K562 (cell line): Measurements from ENCODE around the gene NR0B1. TPM values are rescaled to one million over a fixed set of nuclear protein-coding genes. Genes with fewer than 3 reads are reported as not detected.

ENCODE experiments used
- ATAC-seq: fragments of 200-7000 bp; cut with Tn5 transposase; 3 replicates; pipeline ENCODE4 v1.9.1; 2020; ENCODE audit warnings: moderate library complexity
- BruUV-seq: library from RNA; stranded (reverse); fragments of 400-500 nt; replicated peaks from 2 replicates; lab custom pipeline; 2021; lab: Mats Ljungman, UMichigan
- CTCF ChIA-PET: fragments of 300-600 bp; formaldehyde crosslinking; extraction: SDS; loops from one replicate; lab custom pipeline; 2021; ENCODE audit warnings: low intra/inter-chr PET ratio; lab: Yijun Ruan, JAX
- POLR2A ChIA-PET: fragments of 300-600, 350-650 bp; sonication (Branson Sonifier 250); formaldehyde crosslinking; extraction: SDS; loops from one replicate; lab custom pipeline; 2021; ENCODE audit warnings: antibody characterized with exemption, inconsistent platforms; lab: Yijun Ruan, JAX
- DNase-seq, 4 experiments: peaks; one replicate each; pipeline versions ENCODE4 v3.0.0 to v3.0.0-alpha.2; 2011 to 2018; ENCODE audit warnings: low spot score in 3 of 4, mixed read lengths in 3 of 4; ENCODE audit errors: extremely low read depth in 1 of 4
- FAIRE-seq: peaks from 2 replicates; lab custom pipeline; 2011; peaks lifted over from hg19 to GRCh38; lab: Jason Lieb, UNC
- H2AFZ ChIP-seq: 2 replicates; pipeline ENCODE4 v1.6.0; 2011; ENCODE audit warnings: low read depth, low read length, control low read depth, inconsistent platforms
- H3K27ac ChIP-seq: fragments of 200-600 bp; 3 replicates; pipeline ENCODE4 v1.8.0; 2011; ENCODE audit warnings: low read depth, mild to moderate bottlenecking, control low read depth, inconsistent platforms, low read length, moderate library complexity, mixed read lengths; ENCODE audit errors: extremely low read depth
- H3K27me3 ChIP-seq, 2 experiments: fragments of 300-600 bp in 1 of 2; 2 replicates in 1 of 2; 3 replicates in 1 of 2; pipeline versions ENCODE4 v1.6.0 to v1.8.0; 2011; ENCODE audit warnings: inconsistent platforms in 2 of 2, low read length in 2 of 2, mild to moderate bottlenecking in 1 of 2, mixed read lengths in 1 of 2, moderate library complexity in 1 of 2; ENCODE audit not compliant: control insufficient read depth in 2 of 2, insufficient read depth in 2 of 2
- H3K36me3 ChIP-seq: fragments of 300-600 bp; 3 replicates; pipeline ENCODE4 v1.8.0; 2011; ENCODE audit warnings: mild to moderate bottlenecking, low read length, inconsistent platforms; ENCODE audit not compliant: control insufficient read depth, insufficient read depth
- H3K4me1 ChIP-seq, 2 experiments: fragments of 200-600 bp in 1 of 2; replicated peaks in 1 of 2; 2 replicates in 1 of 2; 3 replicates in 1 of 2; pipeline versions ENCODE4 v1.5.1 to v1.8.0; 2011; ENCODE audit warnings: inconsistent platforms in 2 of 2, low read length in 2 of 2, mild to moderate bottlenecking in 1 of 2, mixed read lengths in 1 of 2, moderate library complexity in 1 of 2; ENCODE audit not compliant: control insufficient read depth in 2 of 2, insufficient read depth in 2 of 2
- H3K4me2 ChIP-seq: 2 replicates; pipeline ENCODE4 v1.6.1; 2011; ENCODE audit warnings: low read length, control low read depth, inconsistent platforms, mixed read lengths; ENCODE audit not compliant: insufficient read depth
- H3K4me3 ChIP-seq: fragments of 200-600 bp; sonication (generic), shearing (Covaris generic); 2 replicates; pipeline ENCODE4 v1.5.1; 2016; ENCODE audit warnings: control low read depth, inconsistent platforms
- H3K79me2 ChIP-seq: fragments of 200-600 bp; 3 replicates; pipeline ENCODE4 v1.8.0; 2011; ENCODE audit warnings: low read length, inconsistent platforms; ENCODE audit not compliant: control insufficient read depth, insufficient read depth
- H3K9ac ChIP-seq, 2 experiments: 2 replicates each; pipeline versions ENCODE4 v1.6.0 to v1.6.1; 2011; ENCODE audit warnings: low read depth in 2 of 2, low read length in 2 of 2, control low read depth in 1 of 2, inconsistent platforms in 1 of 2, mild to moderate bottlenecking in 1 of 2, mixed read lengths in 1 of 2; ENCODE audit not compliant: insufficient read depth in 1 of 2
- H3K9me1 ChIP-seq: one replicate; pipeline ENCODE4 v1.6.0; 2011; ENCODE audit warnings: inconsistent platforms, mild to moderate bottlenecking, low read length, moderate library complexity; ENCODE audit not compliant: control insufficient read depth, insufficient read depth
- H3K9me3 ChIP-seq: replicated peaks from 2 replicates; pipeline ENCODE4 v1.5.1; 2011; ENCODE audit warnings: low read depth, low read length, inconsistent platforms; ENCODE audit not compliant: control insufficient read depth, insufficient read depth
- H4K20me1 ChIP-seq: replicated peaks from 2 replicates; pipeline ENCODE4 v1.6.1; 2011; ENCODE audit warnings: low read length, inconsistent platforms, mixed read lengths; ENCODE audit not compliant: control insufficient read depth, insufficient read depth
- C11orf30 ChIP-seq: fragments of 450-650 bp; IDR thresholded peaks from 2 replicates; pipeline ENCODE4 v1.6.1; 2016; ENCODE audit warnings: low read depth, mild to moderate bottlenecking
- ELF4 ChIP-seq: fragments of 450-650 bp; formaldehyde crosslinking; IDR thresholded peaks from 2 replicates; pipeline ENCODE4 v1.4.0; 2022; ENCODE audit warnings: missing genetic modification characterization
- HMGN3 ChIP-seq: IDR thresholded peaks from 2 replicates; pipeline ENCODE4 v1.6.1; 2011; ENCODE audit warnings: borderline replicate concordance, low read depth, mild to moderate bottlenecking, mixed read lengths, low read length; ENCODE audit not compliant: insufficient read length; ENCODE audit errors: extremely low read depth
- MEF2A ChIP-seq: IDR thresholded peaks from 2 replicates; pipeline ENCODE4 v1.6.1; 2011; ENCODE audit warnings: low read depth, mild to moderate bottlenecking, low read length, moderate library complexity; ENCODE audit not compliant: control insufficient read depth
- NFE2L1 ChIP-seq: fragments of 450-650 bp; IDR thresholded peaks from 2 replicates; pipeline ENCODE4 v1.6.1; 2016; ENCODE audit warnings: missing genetic modification characterization, low read depth, mild to moderate bottlenecking, missing compliant biosample characterization, moderate library complexity, borderline replicate concordance
- PRPF4 ChIP-seq: fragments of 200-400 bp; formaldehyde crosslinking; IDR thresholded peaks from one replicate; pipeline ENCODE4 v1.6.1; 2017; ENCODE audit warnings: low read length, low read depth, mild to moderate bottlenecking; ENCODE audit not compliant: insufficient read depth, poor library complexity, severe bottlenecking
- PYGO2 ChIP-seq: fragments of 450-650 bp; IDR thresholded peaks from 2 replicates; pipeline ENCODE4 v1.6.1; 2016; ENCODE audit warnings: mild to moderate bottlenecking, missing genetic modification characterization, moderate library complexity, missing compliant biosample characterization
- RBM39 ChIP-seq: fragments of 200-400 bp; formaldehyde crosslinking; optimal IDR thresholded peaks from 2 replicates; pipeline ENCODE3; 2018; ENCODE audit warnings: low read depth, low read length
- ZNF140 ChIP-seq: fragments of 250-450 bp; sonication (Bioruptor Pico); IDR thresholded peaks from 2 replicates; pipeline ENCODE4 v1.8.0; 2021; ENCODE audit warnings: moderate library complexity, mild to moderate bottlenecking, inconsistent platforms
- ZNF316 ChIP-seq: fragments of 450-650 bp; IDR thresholded peaks from 2 replicates; pipeline ENCODE4 v1.6.1; 2016
- ZNF586 ChIP-seq: fragments of 450-650 bp; formaldehyde crosslinking; conservative IDR thresholded peaks from 2 replicates; pipeline ENCODE4 v1.4.0; 2020; ENCODE audit warnings: mild to moderate bottlenecking, moderate library complexity
- WGBS: fragments of 100-300 bp; shearing (Covaris generic); methylation state at CpG from one replicate; pipeline ENCODE4 v1.1.6; 2016; ENCODE audit warnings: low coverage, mixed read lengths; ENCODE audit not compliant: insufficient coverage; ENCODE audit errors: missing lambda C conversion rate; 5-methylcytosine and 5-hydroxymethylcytosine counted together
- in situ Hi-C: fragments of 300-500 bp; cut with MboI; formaldehyde crosslinking; loops from 4 replicates; pipeline ENCODE4 v1.15.0; 2018; ENCODE audit warnings: inconsistent platforms, mixed read lengths
- intact Hi-C: fragments of 100-400 bp; cut with micrococcal nuclease; formaldehyde crosslinking; loops from 2 replicates; pipeline ENCODE4 v1.14.2; 2022
- polyA plus RNA-seq, 8 experiments: library from polyadenylated mRNA; depleted of rRNA in 4 of 8; stranded (reverse) in 5 of 8; unstranded in 3 of 8; fragments of >200 nt; fragmentation: Nextera tagmentation in 2 of 8; fragmentation: Illumina TruSeq in 1 of 8; extraction: Ambion mirVana in 2 of 8; extraction: Trizol in 1 of 8; gene quantifications; 2 replicates each; pipeline versions ENCODE4 v1.2.1 to v1.2.3, GENCODE V29; 2011 to 2014; ENCODE audit warnings: inconsistent platforms in 1 of 8, missing spikeins in 1 of 8
- total RNA-seq, 7 experiments: library from RNA; depleted of rRNA in 6 of 7; stranded (reverse); fragments of >200 nt in 6 of 7; fragmentation: Illumina TruSeq in 2 of 7; extraction: Trizol in 2 of 7; gene quantifications; 2 replicates each; pipeline versions ENCODE4 v1.2.1 to v1.2.3, GENCODE V29; 2011 to 2021; ENCODE audit warnings: low replicate concordance in 1 of 7
- TF ChIP-seq, protein P1 (sequence below): sonication (generic); formaldehyde crosslinking; IDR thresholded peaks from 2 replicates; pipeline ENCODE4 v1.8.0; 2022; ENCODE audit warnings: mild to moderate bottlenecking, missing genetic modification reagents
- TF ChIP-seq, protein P2 (sequence below): fragments of 150-350 bp; IDR thresholded peaks from 2 replicates; pipeline ENCODE4 v1.6.1; 2014; ENCODE audit warnings: low read depth, mild to moderate bottlenecking, low read length, borderline replicate concordance
- TF ChIP-seq, protein P3 (sequence below): IDR thresholded peaks from 2 replicates; pipeline ENCODE4 v1.6.1; 2016; ENCODE audit warnings: missing genetic modification characterization, missing compliant biosample characterization

Gene NR0B1
- total and polyA plus RNA-seq, 9 of the 15 experiments (the other 6 are each of a cell fraction or from before 2014, with no cell fraction given) = not detected

DNA sequence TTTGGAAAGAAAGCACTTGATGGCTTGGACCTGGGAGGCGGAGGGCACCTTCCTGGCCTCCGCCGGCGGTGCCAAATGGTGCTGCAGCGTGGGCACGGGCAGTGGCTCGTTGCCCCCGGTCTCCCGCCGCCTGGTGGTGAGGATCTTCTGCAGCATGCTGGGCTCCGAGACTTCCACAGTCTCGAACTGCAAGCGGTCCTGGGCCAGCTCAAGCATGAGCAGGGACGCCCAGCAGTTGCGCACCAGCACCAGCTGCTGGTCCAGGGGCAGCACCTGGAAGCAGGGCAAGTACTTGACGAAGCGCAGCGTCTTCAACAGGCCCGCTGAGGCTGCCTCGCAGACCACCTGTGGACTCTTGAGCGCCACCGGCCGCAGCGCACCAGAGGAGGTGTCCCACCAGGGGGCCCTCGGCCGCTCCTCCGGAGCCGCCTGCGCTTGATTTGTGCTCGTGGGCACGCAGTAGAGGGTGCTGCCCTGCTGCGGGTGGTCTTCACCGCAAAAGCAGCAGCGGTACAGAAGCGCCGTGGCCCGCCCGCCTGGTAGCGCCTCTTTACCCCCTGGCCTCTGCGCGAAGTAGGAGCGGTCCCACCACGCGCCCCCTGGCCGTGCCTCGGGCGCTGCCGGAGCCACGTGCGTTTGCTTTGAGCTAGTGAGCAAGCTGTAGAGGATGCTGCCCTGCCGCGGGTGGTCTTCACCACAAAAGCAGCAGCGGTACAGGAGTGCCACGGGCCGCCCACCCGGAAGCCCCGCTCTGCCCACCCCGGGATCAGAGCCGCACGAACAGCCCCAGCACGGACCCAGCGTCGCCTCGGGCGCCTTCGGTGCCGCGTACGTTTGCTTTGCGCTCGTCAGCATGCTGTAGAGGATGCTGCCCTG is 689 bp downstream of the NR0B1 start:
- H3K4me1 ChIP-seq = peaks cover 0 to 13% of the 10 kb centered on the region in 2 experiments; a peak in 1 of 5 replicates
- intact Hi-C loops (no loop called here), in situ Hi-C loops (no loop called here)
- H3K4me3 ChIP-seq = no peak overlapping the region
- H3K36me3 ChIP-seq = no peaks in the 10 kb centered on the region
- H3K79me2 ChIP-seq = no peaks in the 10 kb centered on the region
- no peaks in the 10 kb centered on the region for H3K9me1 ChIP-seq
- WGBS = 46% methylated on average over 24 of the region's 71 CpGs
- H3K9me3 ChIP-seq = no peaks in the 10 kb centered on the region
- no peak overlapping the region for H3K9ac ChIP-seq
- no peak overlapping the region for H2AFZ ChIP-seq
- ATAC-seq (no peak), FAIRE-seq (no peak), DNase-seq (no peak)
- H4K20me1 ChIP-seq = no peaks in the 10 kb centered on the region
- ChIA-PET POLR2A (no interaction called here), CTCF (no interaction called here)
- no peak for TF ChIP-seq C11orf30
- no peak for TF ChIP-seq ZNF140 (CRISPR knock-in tag)
- no peak for TF ChIP-seq RBM39
- TF ChIP-seq PRPF4 = no peak
- TF ChIP-seq, protein P1, sequence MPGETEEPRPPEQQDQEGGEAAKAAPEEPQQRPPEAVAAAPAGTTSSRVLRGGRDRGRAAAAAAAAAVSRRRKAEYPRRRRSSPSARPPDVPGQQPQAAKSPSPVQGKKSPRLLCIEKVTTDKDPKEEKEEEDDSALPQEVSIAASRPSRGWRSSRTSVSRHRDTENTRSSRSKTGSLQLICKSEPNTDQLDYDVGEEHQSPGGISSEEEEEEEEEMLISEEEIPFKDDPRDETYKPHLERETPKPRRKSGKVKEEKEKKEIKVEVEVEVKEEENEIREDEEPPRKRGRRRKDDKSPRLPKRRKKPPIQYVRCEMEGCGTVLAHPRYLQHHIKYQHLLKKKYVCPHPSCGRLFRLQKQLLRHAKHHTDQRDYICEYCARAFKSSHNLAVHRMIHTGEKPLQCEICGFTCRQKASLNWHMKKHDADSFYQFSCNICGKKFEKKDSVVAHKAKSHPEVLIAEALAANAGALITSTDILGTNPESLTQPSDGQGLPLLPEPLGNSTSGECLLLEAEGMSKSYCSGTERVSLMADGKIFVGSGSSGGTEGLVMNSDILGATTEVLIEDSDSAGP = no peak
- no peak for TF ChIP-seq PYGO2 (tag)
- TF ChIP-seq ZNF586 = no peak
- TF ChIP-seq NFE2L1 (tag) = no peak
- TF ChIP-seq, protein P2, sequence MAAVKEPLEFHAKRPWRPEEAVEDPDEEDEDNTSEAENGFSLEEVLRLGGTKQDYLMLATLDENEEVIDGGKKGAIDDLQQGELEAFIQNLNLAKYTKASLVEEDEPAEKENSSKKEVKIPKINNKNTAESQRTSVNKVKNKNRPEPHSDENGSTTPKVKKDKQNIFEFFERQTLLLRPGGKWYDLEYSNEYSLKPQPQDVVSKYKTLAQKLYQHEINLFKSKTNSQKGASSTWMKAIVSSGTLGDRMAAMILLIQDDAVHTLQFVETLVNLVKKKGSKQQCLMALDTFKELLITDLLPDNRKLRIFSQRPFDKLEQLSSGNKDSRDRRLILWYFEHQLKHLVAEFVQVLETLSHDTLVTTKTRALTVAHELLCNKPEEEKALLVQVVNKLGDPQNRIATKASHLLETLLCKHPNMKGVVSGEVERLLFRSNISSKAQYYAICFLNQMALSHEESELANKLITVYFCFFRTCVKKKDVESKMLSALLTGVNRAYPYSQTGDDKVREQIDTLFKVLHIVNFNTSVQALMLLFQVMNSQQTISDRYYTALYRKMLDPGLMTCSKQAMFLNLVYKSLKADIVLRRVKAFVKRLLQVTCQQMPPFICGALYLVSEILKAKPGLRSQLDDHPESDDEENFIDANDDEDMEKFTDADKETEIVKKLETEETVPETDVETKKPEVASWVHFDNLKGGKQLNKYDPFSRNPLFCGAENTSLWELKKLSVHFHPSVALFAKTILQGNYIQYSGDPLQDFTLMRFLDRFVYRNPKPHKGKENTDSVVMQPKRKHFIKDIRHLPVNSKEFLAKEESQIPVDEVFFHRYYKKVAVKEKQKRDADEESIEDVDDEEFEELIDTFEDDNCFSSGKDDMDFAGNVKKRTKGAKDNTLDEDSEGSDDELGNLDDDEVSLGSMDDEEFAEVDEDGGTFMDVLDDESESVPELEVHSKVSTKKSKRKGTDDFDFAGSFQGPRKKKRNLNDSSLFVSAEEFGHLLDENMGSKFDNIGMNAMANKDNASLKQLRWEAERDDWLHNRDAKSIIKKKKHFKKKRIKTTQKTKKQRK = no peak
- TF ChIP-seq MEF2A = no peak
- TF ChIP-seq ELF4 = no peak
- no peak for TF ChIP-seq HMGN3
- TF ChIP-seq, protein P3, sequence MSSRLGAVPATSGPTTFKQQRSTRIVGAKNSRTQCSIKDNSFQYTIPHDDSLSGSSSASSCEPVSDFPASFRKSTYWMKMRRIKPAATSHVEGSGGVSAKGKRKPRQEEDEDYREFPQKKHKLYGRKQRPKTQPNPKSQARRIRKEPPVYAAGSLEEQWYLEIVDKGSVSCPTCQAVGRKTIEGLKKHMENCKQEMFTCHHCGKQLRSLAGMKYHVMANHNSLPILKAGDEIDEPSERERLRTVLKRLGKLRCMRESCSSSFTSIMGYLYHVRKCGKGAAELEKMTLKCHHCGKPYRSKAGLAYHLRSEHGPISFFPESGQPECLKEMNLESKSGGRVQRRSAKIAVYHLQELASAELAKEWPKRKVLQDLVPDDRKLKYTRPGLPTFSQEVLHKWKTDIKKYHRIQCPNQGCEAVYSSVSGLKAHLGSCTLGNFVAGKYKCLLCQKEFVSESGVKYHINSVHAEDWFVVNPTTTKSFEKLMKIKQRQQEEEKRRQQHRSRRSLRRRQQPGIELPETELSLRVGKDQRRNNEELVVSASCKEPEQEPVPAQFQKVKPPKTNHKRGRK = no peak
- TF ChIP-seq ZNF316 = no peak
- H3K27ac ChIP-seq = no peak overlapping the region
- peaks cover 0 to 14% of the 10 kb centered on the region in 2 experiments; a peak in 1 of 5 replicates for H3K27me3 ChIP-seq
- H3K4me2 ChIP-seq = no peak overlapping the region
- no TSS peak for BruUV-seq
